Thyroid gland (tissue), 4 donors: Measurements from ENCODE around the gene KDM2B. TPM values are rescaled to one million over a fixed set of nuclear protein-coding genes. Genes with fewer than 3 reads are reported as not detected.

ENCODE experiments used
- DNase-seq, 2 donors: peaks; one replicate each; pipeline ENCODE4 v3.0.0-alpha.2; 2019
- H3K27ac ChIP-seq, 3 donors: fragments of 200-600 bp; sonication (generic); 1 replicate in 2 of 3; 2 replicates in 1 of 3; pipeline ENCODE4 v1.5.1; 2016 to 2019; ENCODE audit warnings: mild to moderate bottlenecking in 1 of 3, moderate library complexity in 1 of 3
- H3K27me3 ChIP-seq: fragments of 200-600 bp; sonication (generic); one replicate; pipeline ENCODE4 v1.5.1; 2019
- H3K36me3 ChIP-seq, 2 donors: fragments of 200-600 bp; sonication (generic); one replicate each; pipeline ENCODE4 v1.5.1; 2016 to 2019
- H3K4me1 ChIP-seq, 2 donors: fragments of 200-600 bp; sonication (generic); one replicate each; pipeline ENCODE4 v1.5.1; 2017 to 2019
- H3K4me3 ChIP-seq, 3 donors: fragments of 200-600 bp; sonication (generic); replicated peaks in 1 of 3; 1 replicate in 2 of 3; 2 replicates in 1 of 3; pipeline ENCODE4 v1.5.1; 2016; ENCODE audit warnings: mild to moderate bottlenecking in 1 of 3
- H3K9me3 ChIP-seq: fragments of 200-600 bp; sonication (generic); one replicate; pipeline ENCODE4 v1.5.1; 2017
- CTCF ChIP-seq, 6 experiments: fragments of 200-600 bp in 3 of 6; fragments of 450-650 bp in 3 of 6; sonication (generic) in 3 of 6; IDR thresholded peaks; one replicate each; pipeline ENCODE4 v1.5.1; 2016 to 2019; ENCODE audit warnings: antibody characterized with exemption in 6 of 6, mild to moderate bottlenecking in 2 of 6, inconsistent platforms in 1 of 6, moderate library complexity in 1 of 6
- POLR2A ChIP-seq, 2 donors: fragments of 450-650 bp; IDR thresholded peaks; one replicate each; pipeline ENCODE4 v1.6.1; 2017; ENCODE audit warnings: antibody characterized with exemption in 2 of 2, mild to moderate bottlenecking in 2 of 2, moderate library complexity in 1 of 2
- WGBS, 2 donors: methylation state at CpG; one replicate each; pipeline ENCODE4 v1.1.5; 2017; 5-methylcytosine and 5-hydroxymethylcytosine counted together
- intact Hi-C: fragments of 100-400 bp; cut with DNase I; formaldehyde crosslinking; loops from one replicate; pipeline ENCODE4 v1.15.1; 2023
- total RNA-seq, 4 donors: library from RNA; depleted of rRNA; stranded (reverse); fragments of >200 nt; gene quantifications; one replicate each; pipeline ENCODE4 v1.2.3, GENCODE V29; 2016

The KDM2B gene
- total RNA-seq, 4 donors from 2014 or later: 15.5 to 32.1 (median 21.2) TPM

GRCh38 chr12:121441555-121441954 lies 139.3 kb downstream of the KDM2B start:
- Histone ChIP-seq H3K27me3 (no peaks in the 10 kb centered on the region), H3K27ac (no peak overlapping the region), H3K4me3 (no peak overlapping the region), H3K9me3 (no peaks in the 10 kb centered on the region), H3K4me1 (peaks cover 0 to 6% of the 10 kb centered on the region in 2 donors), H3K36me3 (peaks cover 14 to 20% of the 10 kb centered on the region in 2 donors)
- intact Hi-C loops: loop anchor here (5.0 kb wide), 1 partner anchor 109 kb away; no protein-coding TSS in a partner anchor
- TF ChIP-seq CTCF (IDR thresholded peaks at IDR 0.05) (no peak), POLR2A (IDR thresholded peaks at IDR 0.05) (no peak)
- 91 to 95% methylated on average over 17 of the region's 17 CpGs for WGBS, 2 donors
- DNase-seq: no peak

GRCh38 chr12:121440768-121441167 lies 140.1 kb downstream of the KDM2B start:
- DNase-seq: no peak
- Histone ChIP-seq H3K4me3 (no peak overlapping the region), H3K27ac (no peak overlapping the region), H3K4me1 (peaks cover 0 to 6% of the 10 kb centered on the region in 2 donors), H3K9me3 (no peaks in the 10 kb centered on the region), H3K27me3 (no peaks in the 10 kb centered on the region), H3K36me3 (peaks cover 14 to 22% of the 10 kb centered on the region in 2 donors)
- intact Hi-C loops: loop anchor here (5.0 kb wide), 1 partner anchor 108 kb away; no protein-coding TSS in a partner anchor
- TF ChIP-seq CTCF (IDR thresholded peaks at IDR 0.05) (no peak), POLR2A (IDR thresholded peaks at IDR 0.05) (no peak)
- 99 to 100% methylated on average over 10 to 12 of the region's 15 CpGs for WGBS, 2 donors

GRCh38 chr12:121439715-121440114 lies 141.1 kb downstream of the KDM2B start:
- no peaks in the 10 kb centered on the region for H3K27me3 ChIP-seq
- H3K36me3 ChIP-seq: peaks cover 14 to 25% of the 10 kb centered on the region in 2 donors
- intact Hi-C loops: loop anchor here (5.0 kb wide), 1 partner anchor 107 kb away; no protein-coding TSS in a partner anchor
- no peak for TF ChIP-seq CTCF (IDR thresholded peaks at IDR 0.05)
- no peak for TF ChIP-seq POLR2A (IDR thresholded peaks at IDR 0.05)
- DNase-seq: no peak
- 92 to 96% methylated on average over 14 to 16 of the region's 16 CpGs for WGBS, 2 donors
- no peak overlapping the region for H3K4me3 ChIP-seq
- peaks cover 0 to 6% of the 10 kb centered on the region in 2 donors for H3K4me1 ChIP-seq
- H3K9me3 ChIP-seq: no peaks in the 10 kb centered on the region
- no peak overlapping the region for H3K27ac ChIP-seq

GRCh38 chr12:121438905-121439304 lies 141.9 kb downstream of the KDM2B start:
- intact Hi-C loops: no loop called here
- peaks cover 14 to 25% of the 10 kb centered on the region in 2 donors for H3K36me3 ChIP-seq
- no peaks in the 10 kb centered on the region for H3K27me3 ChIP-seq
- DNase-seq: no peak
- TF ChIP-seq POLR2A (IDR thresholded peaks at IDR 0.05) (no peak), CTCF (IDR thresholded peaks at IDR 0.05) (no peak)
- H3K4me1 ChIP-seq: peaks cover 0 to 6% of the 10 kb centered on the region in 2 donors
- H3K4me3 ChIP-seq: no peak overlapping the region
- H3K9me3 ChIP-seq: no peaks in the 10 kb centered on the region
- WGBS, 2 donors: 91 to 98% methylated on average over 12 of the region's 12 CpGs
- no peak overlapping the region for H3K27ac ChIP-seq

- H3K4me3 ChIP-seq: no peak overlapping the region
- DNase-seq: no peak
- no peak overlapping the region for H3K27ac ChIP-seq
- WGBS, 2 donors: 87 to 92% methylated on average over 2 of the region's 2 CpGs
- intact Hi-C loops: no loop called here
- H3K27me3 ChIP-seq: no peaks in the 10 kb centered on the region
- H3K9me3 ChIP-seq: no peaks in the 10 kb centered on the region
- H3K4me1 ChIP-seq: no peaks in the 10 kb centered on the region
- peaks cover 11 to 21% of the 10 kb centered on the region in 2 donors for H3K36me3 ChIP-seq
- no peak for TF ChIP-seq POLR2A (IDR thresholded peaks at IDR 0.05)
- TF ChIP-seq CTCF (IDR thresholded peaks at IDR 0.05): no peak
Observed at GRCh38 chr12:121436706-121437105, 144.1 kb downstream of the KDM2B start.
